ENCODE results near the gene CNTN1. TPM values are rescaled to one million over a fixed set of nuclear protein-coding genes. Genes with fewer than 3 reads are reported as not detected.

The CNTN1 gene
- total RNA-seq, 4 donors from 2014 or later: 0.15 to 0.29 (median 0.22) TPM

DNA sequence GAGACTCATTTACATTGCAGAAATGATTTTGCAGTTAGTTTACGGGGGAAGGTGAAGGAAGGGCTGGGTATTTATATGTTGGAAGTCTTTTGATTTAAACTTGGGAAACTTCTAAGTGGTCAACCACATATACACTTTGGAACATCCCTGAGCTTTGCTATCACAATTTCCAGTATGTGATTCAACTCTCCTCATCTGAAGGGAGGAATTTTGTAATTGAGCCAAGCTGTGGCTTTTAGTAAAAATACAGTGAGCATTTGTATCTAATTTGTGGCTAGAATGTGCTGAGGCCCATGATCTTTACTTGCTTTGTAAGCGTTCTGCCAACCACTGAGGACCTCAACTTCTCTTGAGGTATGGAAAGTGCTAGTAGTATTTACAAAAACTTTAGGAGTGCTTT is 260.8 kb downstream of the CNTN1 start:
- Histone ChIP-seq H3K9me3 (no peaks in the 10 kb centered on the region), H3K27ac (no peak overlapping the region), H3K4me1 (no peaks in the 10 kb centered on the region), H3K27me3 (no peaks in the 10 kb centered on the region), H3K36me3 (no peaks in the 10 kb centered on the region), H3K4me3 (no peak overlapping the region)
- intact Hi-C loops (cut with DNase I; ENCODE audit: low total_unique reads) (no loop called here), in situ Hi-C loops (cut with MboI; ENCODE audit: low sequenced_read_pairs in 4 of 4) (no loop called here)
- ATAC-seq: no peak
- TF ChIP-seq POLR2A (IDR thresholded peaks at IDR 0.05): no peak
- TF ChIP-seq CTCF (IDR thresholded peaks at IDR 0.05 in 4 of 5, conservative IDR thresholded peaks at IDR 0.05 in 1 of 5): no peak
- DNase-seq: no peak

- no peak for TF ChIP-seq CTCF (IDR thresholded peaks at IDR 0.05 in 4 of 5, conservative IDR thresholded peaks at IDR 0.05 in 1 of 5)
- no peak for TF ChIP-seq POLR2A (IDR thresholded peaks at IDR 0.05)
- in situ Hi-C loops (cut with MboI; ENCODE audit: low sequenced_read_pairs in 4 of 4): no loop called here
These were observed 265.2 kb downstream of the CNTN1 start for GRCh38 chr12:40957417-40957816.

DNA sequence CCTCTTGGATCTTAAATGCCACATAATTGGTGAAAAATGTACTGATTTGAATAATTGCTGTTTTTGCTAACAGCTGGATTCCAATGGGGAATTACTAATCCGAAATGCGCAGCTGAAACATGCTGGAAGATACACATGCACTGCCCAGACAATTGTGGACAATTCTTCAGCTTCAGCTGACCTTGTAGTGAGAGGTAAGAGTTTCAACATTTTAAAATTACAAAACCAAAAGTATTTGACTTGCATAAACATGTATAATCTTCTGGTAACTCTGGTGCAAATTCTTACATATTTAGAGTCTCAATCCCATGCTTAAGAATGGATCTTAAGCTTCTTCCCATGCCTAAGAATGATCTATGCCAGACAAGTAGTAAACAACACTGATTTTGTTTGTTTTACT is 266.8 kb downstream of the CNTN1 start:
- no peak for DNase-seq
- intact Hi-C loops (cut with DNase I; ENCODE audit: low total_unique reads) (no loop called here), in situ Hi-C loops (cut with MboI; ENCODE audit: low sequenced_read_pairs in 4 of 4) (no loop called here)
- H3K27me3 ChIP-seq: no peaks in the 10 kb centered on the region
- H3K9me3 ChIP-seq: no peaks in the 10 kb centered on the region
- no peak overlapping the region for H3K4me3 ChIP-seq
- TF ChIP-seq CTCF (IDR thresholded peaks at IDR 0.05 in 4 of 5, conservative IDR thresholded peaks at IDR 0.05 in 1 of 5) (no peak), POLR2A (IDR thresholded peaks at IDR 0.05) (no peak)
- no peaks in the 10 kb centered on the region for H3K36me3 ChIP-seq
- no peak overlapping the region for H3K27ac ChIP-seq
- no peaks in the 10 kb centered on the region for H3K4me1 ChIP-seq
- no peak for ATAC-seq

More at GRCh38 chr12:40957417-40957816, 265.2 kb downstream of the CNTN1 start:
- no peaks in the 10 kb centered on the region for H3K9me3 ChIP-seq
- ATAC-seq (no peak), DNase-seq (no peak)
- no peak overlapping the region for H3K27ac ChIP-seq
- H3K4me3 ChIP-seq: no peak overlapping the region
- H3K4me1 ChIP-seq: no peaks in the 10 kb centered on the region
- no peaks in the 10 kb centered on the region for H3K27me3 ChIP-seq
- no peaks in the 10 kb centered on the region for H3K36me3 ChIP-seq
- intact Hi-C loops (cut with DNase I; ENCODE audit: low total_unique reads): no loop called here

DNA sequence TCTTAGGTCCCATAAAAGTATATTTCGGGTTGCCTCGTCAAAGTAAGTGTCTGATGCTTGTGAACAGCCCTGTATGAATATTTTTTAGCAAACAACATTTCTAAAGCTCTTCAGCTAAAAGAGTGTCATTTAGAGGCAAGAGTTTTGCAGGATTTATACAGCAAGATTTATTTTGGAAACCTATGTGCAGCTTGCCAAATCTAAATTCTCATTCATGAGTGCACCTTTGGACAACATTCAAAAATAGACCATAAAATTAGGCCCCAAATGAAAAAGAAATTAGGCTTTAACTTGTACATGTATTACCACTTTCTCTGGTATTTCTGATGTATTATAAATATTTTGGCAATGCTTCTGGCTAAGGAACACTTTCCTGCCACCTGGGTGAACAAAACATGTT is 271.5 kb downstream of the CNTN1 start:
- Histone ChIP-seq H3K36me3 (no peaks in the 10 kb centered on the region), H3K9me3 (no peaks in the 10 kb centered on the region), H3K27me3 (no peaks in the 10 kb centered on the region), H3K27ac (no peak overlapping the region), H3K4me3 (no peak overlapping the region), H3K4me1 (no peaks in the 10 kb centered on the region)
- in situ Hi-C loops (cut with MboI; ENCODE audit: low sequenced_read_pairs in 4 of 4): no loop called here
- intact Hi-C loops (cut with DNase I; ENCODE audit: low total_unique reads): no loop called here
- TF ChIP-seq CTCF (IDR thresholded peaks at IDR 0.05 in 4 of 5, conservative IDR thresholded peaks at IDR 0.05 in 1 of 5) (no peak), POLR2A (IDR thresholded peaks at IDR 0.05) (no peak)
- DNase-seq: no peak
- no peak for ATAC-seq

DNA sequence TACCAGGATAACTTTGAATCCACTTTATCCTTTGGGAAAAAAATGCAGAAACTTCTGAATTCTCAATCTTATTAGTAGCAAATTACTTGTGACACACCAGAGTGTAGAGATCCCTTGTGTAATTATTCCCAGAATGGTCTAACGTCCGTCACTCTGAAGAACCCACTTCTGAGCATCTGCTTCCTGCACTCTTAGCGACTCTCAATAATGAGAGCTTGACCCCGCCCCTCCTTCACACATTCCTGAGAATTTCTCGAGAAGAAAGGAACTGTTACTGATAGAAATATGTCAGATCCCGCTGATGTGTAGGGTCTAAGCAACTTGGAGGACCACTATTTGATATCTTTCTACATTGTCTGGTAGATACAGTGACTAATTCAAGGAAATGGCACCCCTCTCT is 277.6 kb downstream of the CNTN1 start:
- Histone ChIP-seq H3K4me1 (no peaks in the 10 kb centered on the region), H3K27me3 (no peaks in the 10 kb centered on the region), H3K36me3 (no peaks in the 10 kb centered on the region), H3K27ac (no peak overlapping the region), H3K4me3 (no peak overlapping the region), H3K9me3 (no peaks in the 10 kb centered on the region)
- in situ Hi-C loops (cut with MboI; ENCODE audit: low sequenced_read_pairs in 4 of 4): no loop called here
- DNase-seq (no peak), ATAC-seq (no peak)
- intact Hi-C loops (cut with DNase I; ENCODE audit: low total_unique reads): no loop called here
- TF ChIP-seq CTCF (IDR thresholded peaks at IDR 0.05 in 4 of 5, conservative IDR thresholded peaks at IDR 0.05 in 1 of 5) (no peak), POLR2A (IDR thresholded peaks at IDR 0.05) (no peak)

Data from gastrocnemius medialis (tissue), 4 donors.